GM12891 (cell line): ENCODE measurements around the gene ANO7.

Experiments
- DNase-seq: peaks from one replicate; pipeline ENCODE4 v3.0.0; 2011; ENCODE audit warnings: low spot score; ENCODE audit not compliant: insufficient read length
- FAIRE-seq: peaks from 2 replicates; lab custom pipeline; 2011; peaks lifted over from hg19 to GRCh38; lab: Jason Lieb, UNC
- PAX5 ChIP-seq: IDR thresholded peaks from 2 replicates; pipeline ENCODE4 v1.6.1; 2011; ENCODE audit warnings: low read length, moderate library complexity, mild to moderate bottlenecking; ENCODE audit not compliant: insufficient read depth, severe bottlenecking
- POLR2A ChIP-seq: IDR thresholded peaks from 2 replicates; pipeline ENCODE4 v1.6.1; 2011; ENCODE audit warnings: low read depth, low read length, control low read depth
- POLR2AphosphoS5 ChIP-seq: IDR thresholded peaks from 2 replicates; pipeline ENCODE4 v1.6.1; 2011; ENCODE audit warnings: low read depth, low read length, control low read depth
- POU2F2 ChIP-seq: IDR thresholded peaks from 2 replicates; pipeline ENCODE4 v1.6.1; 2011; ENCODE audit warnings: low read depth, mild to moderate bottlenecking, control low read depth, low read length, moderate library complexity
- SPI1 ChIP-seq: IDR thresholded peaks from 2 replicates; pipeline ENCODE4 v1.6.1; 2011; ENCODE audit warnings: low read depth, low read length, control low read depth
- TAF1 ChIP-seq: IDR thresholded peaks from 2 replicates; pipeline ENCODE4 v1.6.1; 2011; ENCODE audit warnings: low read depth, low read length, control low read depth

The ANO7 gene

GRCh38 chr2:241148891-241149674 is 39.4 kb upstream of the ANO7 start, which contains the start of gene PASK:
Gene PASK (minus strand): TSS chr2:241149472. CDS start chr2:241143032, 6,440 bp downstream.
- FAIRE-seq (peak; percentile 96), DNase-seq (peak; percentile 89)
- TF ChIP-seq POU2F2 = no peak
- TF ChIP-seq TAF1 = no peak
- TF ChIP-seq POLR2A = no peak
- no peak for TF ChIP-seq PAX5
- TF ChIP-seq SPI1 = no peak
- TF ChIP-seq POLR2AphosphoS5 = no peak

GRCh38 chr2:241149675-241149924 is 38.9 kb upstream of the ANO7 start:
- FAIRE-seq (no peak), DNase-seq (no peak)
- TF ChIP-seq TAF1 (0 out of 2 replicates have a peak, but pooled peaks have one; percentile 13), SPI1 (no peak), POU2F2 (0 out of 2 replicates have a peak, but pooled peaks have one; percentile 5)

GRCh38 chr2:241149925-241150659 is 38.4 kb upstream of the ANO7 start, which contains the start of gene PPP1R7:
Gene PPP1R7 (plus strand): TSS chr2:241150467. CDS start chr2:241150496, 29 bp downstream.
- peak; percentile 99 for FAIRE-seq

GRCh38 chr2:241150660-241151530 is 37.6 kb upstream of the ANO7 start:
- no peak for DNase-seq
- no peak for TF ChIP-seq TAF1
- TF ChIP-seq PAX5 = no peak
- TF ChIP-seq POLR2A = no peak
- no peak for TF ChIP-seq SPI1
- no peak for TF ChIP-seq POU2F2
- no peak for TF ChIP-seq POLR2AphosphoS5
- no peak for FAIRE-seq

More at GRCh38 chr2:241149925-241150659, 38.4 kb upstream of the ANO7 start, which contains the start of gene PPP1R7:
- peak; percentile 81 for TF ChIP-seq SPI1
- TF ChIP-seq TAF1 = peak; percentile 87
- TF ChIP-seq POLR2A = peak; percentile 63
- no peak for TF ChIP-seq POLR2AphosphoS5
- no peak for TF ChIP-seq PAX5
- 0 out of 2 replicates have a peak, but pooled peaks have one; percentile 2 for TF ChIP-seq POU2F2
- DNase-seq = peak; percentile 99

- FAIRE-seq (peak; percentile 35), DNase-seq (no peak)
- TF ChIP-seq POLR2AphosphoS5 (no peak), TAF1 (no peak), PAX5 (no peak), POU2F2 (no peak), POLR2A (no peak), SPI1 (no peak)
Observed at GRCh38 chr2:241151934-241152660, 36.4 kb upstream of the ANO7 start.

GRCh38 chr2:241153616-241154015 is 34.9 kb upstream of the ANO7 start:
- no peak for TF ChIP-seq POLR2A
- no peak for TF ChIP-seq TAF1
- no peak for TF ChIP-seq PAX5
- TF ChIP-seq SPI1 = no peak
- TF ChIP-seq POU2F2 = no peak
- no peak for TF ChIP-seq POLR2AphosphoS5
- no peak for FAIRE-seq
- DNase-seq = no peak

- no peak for TF ChIP-seq POU2F2
- TF ChIP-seq POLR2AphosphoS5 = no peak
- no peak for TF ChIP-seq TAF1
- no peak for TF ChIP-seq SPI1
- no peak for TF ChIP-seq POLR2A
- TF ChIP-seq PAX5 = no peak
- FAIRE-seq (no peak), DNase-seq (no peak)
Observed at GRCh38 chr2:241154915-241155314, 33.6 kb upstream of the ANO7 start.

- no peak for DNase-seq
- TF ChIP-seq PAX5 (no peak), POLR2AphosphoS5 (no peak), POU2F2 (no peak), POLR2A (no peak), TAF1 (no peak), SPI1 (no peak)
- FAIRE-seq = no peak
Observed at GRCh38 chr2:241155936-241156335, 32.5 kb upstream of the ANO7 start.

- FAIRE-seq (no peak), DNase-seq (no peak)
- TF ChIP-seq PAX5 = no peak
- no peak for TF ChIP-seq TAF1
- peak; percentile 79 for TF ChIP-seq SPI1
- no peak for TF ChIP-seq POU2F2
Observed at GRCh38 chr2:241156971-241157441, 31.5 kb upstream of the ANO7 start.
